Fibroblast of skin of scalp (primary cell): ENCODE measurements around the gene GOLGA3.
"Not testable (repeated sequence)": the region's sequence is repeated elsewhere in the genome, so short reads cannot be mapped to it uniquely, and the experiment has no call there.

ENCODE experiments used
- DNase-seq: peaks from one replicate; pipeline ENCODE4 v3.0.0-alpha.2; 2013

Gene GOLGA3

GRCh38 chr12:132847363-132848356, 19.0 kb upstream of the GOLGA3 start:
- no peak for DNase-seq

GRCh38 chr12:132844681-132845080, 16.0 kb upstream of the GOLGA3 start:
- not testable (repeated sequence) for DNase-seq

GRCh38 chr12:132842449-132843045, 13.9 kb upstream of the GOLGA3 start:
- no peak for DNase-seq

GRCh38 chr12:132841151-132841550, 12.5 kb upstream of the GOLGA3 start:
- no peak for DNase-seq

- DNase-seq: no peak
Measured at GRCh38 chr12:132840536-132840935, 11.9 kb upstream of the GOLGA3 start.

- no peak for DNase-seq
Measured at GRCh38 chr12:132839558-132840235, 11.0 kb upstream of the GOLGA3 start.

- DNase-seq: no peak
Measured at GRCh38 chr12:132838410-132839080, 9.9 kb upstream of the GOLGA3 start.

- DNase-seq: no peak
Measured at GRCh38 chr12:132837693-132838409, 9.2 kb upstream of the GOLGA3 start.

- no peak for DNase-seq
Measured at GRCh38 chr12:132836795-132837331, 8.2 kb upstream of the GOLGA3 start.

- DNase-seq: not testable (repeated sequence)
Measured at GRCh38 chr12:132836230-132836629, 7.6 kb upstream of the GOLGA3 start.

- DNase-seq: no peak
Measured at GRCh38 chr12:132835076-132836025, 6.7 kb upstream of the GOLGA3 start.

GRCh38 chr12:132834181-132834711, 5.6 kb upstream of the GOLGA3 start:
- no peak for DNase-seq

- no peak for DNase-seq
Measured at GRCh38 chr12:132833341-132833740, 4.7 kb upstream of the GOLGA3 start.

- DNase-seq: no peak
Measured at GRCh38 chr12:132831771-132832170, 3.1 kb upstream of the GOLGA3 start.

GRCh38 chr12:132827763-132828703, 636 bp downstream of the GOLGA3 start:
- peak; percentile 73 for DNase-seq

GRCh38 chr12:132825861-132826260, 2.8 kb downstream of the GOLGA3 start:
- no peak for DNase-seq

GRCh38 chr12:132825089-132825488, 3.6 kb downstream of the GOLGA3 start:
- DNase-seq: no peak

- DNase-seq: no peak
Measured at GRCh38 chr12:132824053-132824452, 4.6 kb downstream of the GOLGA3 start.

GRCh38 chr12:132818562-132818961, 10.1 kb downstream of the GOLGA3 start:
- no peak for DNase-seq
